Inflammatory macrophage treated with lipopolysaccharide for 4 hours (primary cell): ENCODE data around the gene ANGPT4.

Experiments
- DNase-seq: peaks from one replicate; pipeline ENCODE4 v3.0.0-alpha.2; 2020

ANGPT4 gene

GRCh38 chr20:822651-823573 lies 93.2 kb downstream of the ANGPT4 start:
- DNase-seq, result no peak

DNA sequence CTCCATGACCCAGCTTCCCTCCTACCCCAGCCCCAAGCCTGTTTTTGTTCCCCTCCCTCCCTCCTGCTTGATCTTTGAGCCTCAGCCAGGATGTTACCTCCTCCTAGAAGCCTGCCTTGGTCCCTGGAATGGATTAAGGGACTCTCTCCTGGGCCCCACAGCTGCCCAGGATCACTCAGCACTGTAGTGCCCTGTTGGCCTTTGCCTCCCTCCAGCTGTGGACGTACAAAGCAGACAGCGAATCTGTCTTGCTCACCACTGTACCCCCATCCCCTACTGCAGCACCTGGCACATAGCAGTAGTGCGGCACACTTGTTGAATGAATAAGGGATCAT lies 94.4 kb downstream of the ANGPT4 start:
- DNase-seq, result no peak

GRCh38 chr20:821046-821730 lies 94.9 kb downstream of the ANGPT4 start:
- DNase-seq, result no peak

GRCh38 chr20:820323-820953 lies 95.7 kb downstream of the ANGPT4 start:
- no peak for DNase-seq
